B cell (primary cell): ENCODE measurements around the gene SLC27A5. TPM values are rescaled to one million over a fixed set of nuclear protein-coding genes. Genes with fewer than 3 reads are reported as not detected.

Source experiments
- ATAC-seq: fragments of 200-7000 bp; cut with Tn5 transposase; one replicate; pipeline ENCODE4 v1.10.0; 2021; ENCODE audit warnings: low read depth, mild to moderate bottlenecking, moderate number of reproducible peaks, moderate library complexity
- CTCF ChIA-PET: fragments of 350-600 bp; sonication (Branson Sonifier 250); formaldehyde crosslinking; loops from one replicate; lab custom pipeline; 2021; ENCODE audit warnings: antibody characterized with exemption, inconsistent platforms; lab: Charles Lee
- POLR2A ChIA-PET: fragments of 350-600 bp; sonication (Branson Sonifier 250); formaldehyde crosslinking; loops from one replicate; lab custom pipeline; 2021; ENCODE audit warnings: antibody characterized with exemption; lab: Charles Lee
- DNase-seq: peaks from one replicate; pipeline ENCODE4 v3.0.0; 2013
- H2AFZ ChIP-seq: 2 replicates; pipeline ENCODE4 v1.6.1; 2012; ENCODE audit warnings: mild to moderate bottlenecking, low read depth, low read length; ENCODE audit not compliant: insufficient read depth, poor library complexity, severe bottlenecking
- H3K27ac ChIP-seq, 2 donors: 1 replicate in 1 of 2; 2 replicates in 1 of 2; pipeline ENCODE4 v1.5.1; 2012 to 2013; ENCODE audit warnings: low read length in 2 of 2, mild to moderate bottlenecking in 2 of 2, moderate library complexity in 1 of 2
- H3K27me3 ChIP-seq, 4 experiments: fragments of 200-600 bp in 1 of 4; sonication (generic) in 1 of 4; replicated peaks in 1 of 4; 1 replicate in 2 of 4; 2 replicates in 2 of 4; pipeline versions ENCODE4 v1.6.1 to v1.7.0; 2013 to 2016; ENCODE audit warnings: low read length in 3 of 4, mild to moderate bottlenecking in 2 of 4, mixed read lengths in 1 of 4, moderate library complexity in 1 of 4; ENCODE audit not compliant: insufficient read depth in 4 of 4, control insufficient read depth in 3 of 4; ENCODE audit errors: control extremely low read depth in 1 of 4
- H3K36me3 ChIP-seq, 2 experiments: replicated peaks in 1 of 2; 1 replicate in 1 of 2; 2 replicates in 1 of 2; pipeline versions ENCODE4 v1.6.1 to v1.7.1; 2013; ENCODE audit warnings: low read length in 1 of 2; ENCODE audit not compliant: insufficient read depth in 2 of 2, control insufficient read depth in 1 of 2; ENCODE audit errors: control extremely low read depth in 1 of 2, extremely low read depth in 1 of 2
- H3K4me1 ChIP-seq, 2 donors: fragments of 200-600 bp in 1 of 2; sonication (generic) in 1 of 2; 1 replicate in 1 of 2; 2 replicates in 1 of 2; pipeline versions ENCODE4 v1.5.1 to v1.6.1; 2013 to 2017; ENCODE audit warnings: low read length in 2 of 2; ENCODE audit not compliant: control insufficient read depth in 2 of 2, insufficient read depth in 2 of 2
- H3K4me2 ChIP-seq: replicated peaks from 2 replicates; pipeline ENCODE3; 2012; ENCODE audit warnings: mild to moderate bottlenecking, low read depth, low read length; ENCODE audit not compliant: poor library complexity, severe bottlenecking
- H3K4me3 ChIP-seq, 5 experiments: fragments of 200-600 bp in 1 of 5; sonication (generic) in 1 of 5; 1 replicate in 3 of 5; 2 replicates in 2 of 5; pipeline versions ENCODE4 v1.5.1 to v1.7.0; 2011 to 2016; ENCODE audit warnings: low read length in 4 of 5, mild to moderate bottlenecking in 4 of 5, low read depth in 2 of 5, control low read depth in 1 of 5, moderate library complexity in 1 of 5; ENCODE audit not compliant: insufficient read depth in 1 of 5; ENCODE audit errors: control extremely low read depth in 1 of 5, extremely low read depth in 1 of 5
- H3K79me2 ChIP-seq: fragments of 200-600 bp; sonication (generic); one replicate; pipeline ENCODE4 v1.6.0; 2016; ENCODE audit warnings: low read length; ENCODE audit not compliant: control insufficient read depth, insufficient read depth
- H3K9ac ChIP-seq: fragments of 200-600 bp; sonication (generic); 2 replicates; pipeline ENCODE4 v1.6.1; 2017; ENCODE audit warnings: mild to moderate bottlenecking, low read length, moderate library complexity
- H3K9me3 ChIP-seq, 3 donors: one replicate each; pipeline versions ENCODE4 v1.6.1 to v1.7.1; 2013; ENCODE audit warnings: low read length in 2 of 3; ENCODE audit not compliant: control insufficient read depth in 2 of 3, insufficient read depth in 1 of 3; ENCODE audit errors: control extremely low read depth in 1 of 3
- H4K20me1 ChIP-seq: 2 replicates; pipeline ENCODE4 v1.6.0; 2012; ENCODE audit warnings: mild to moderate bottlenecking, low read length; ENCODE audit not compliant: insufficient read depth, control insufficient read depth, poor library complexity, severe bottlenecking
- H3K27ac Mint-ChIP-seq: one replicate; pipeline ENCODE4 v1.8.0; 2021; ENCODE audit warnings: mixed read lengths
- H3K27me3 Mint-ChIP-seq: one replicate; pipeline ENCODE4 v1.8.0; 2021; ENCODE audit warnings: mixed read lengths
- H3K4me1 Mint-ChIP-seq: one replicate; pipeline ENCODE4 v1.8.0; 2021; ENCODE audit warnings: mixed read lengths
- H3K4me3 Mint-ChIP-seq: one replicate; pipeline ENCODE4 v1.8.0; 2021; ENCODE audit warnings: mixed read lengths
- H3K9me3 Mint-ChIP-seq: one replicate; pipeline ENCODE4 v1.8.0; 2022; ENCODE audit warnings: mixed read lengths; ENCODE audit not compliant: insufficient read depth
- EZH2 ChIP-seq: IDR thresholded peaks from 2 replicates; pipeline ENCODE4 v1.6.1; 2012; ENCODE audit warnings: borderline replicate concordance, low read depth, mild to moderate bottlenecking, moderate library complexity, low read length; ENCODE audit not compliant: insufficient read depth, poor library complexity, severe bottlenecking
- WGBS: methylation state at CpG from one replicate; pipeline ENCODE4 v1.1.5; 2013; ENCODE audit warnings: missing lambda C conversion rate; ENCODE audit not compliant: insufficient coverage; 5-methylcytosine and 5-hydroxymethylcytosine counted together
- intact Hi-C: fragments of 100-400 bp; cut with micrococcal nuclease; formaldehyde crosslinking; loops from one replicate; pipeline ENCODE4 v1.10.0; 2022
- polyA plus RNA-seq: library from polyadenylated mRNA; depleted of rRNA; stranded (reverse); fragments of >200 nt; gene quantifications from 2 replicates; pipeline ENCODE4 v1.2.3, GENCODE V29; 2012
- total RNA-seq, 2 donors: library from RNA; stranded (reverse); fragments of 120-200 nt in 1 of 2; gene quantifications; 1 replicate in 1 of 2; 2 replicates in 1 of 2; pipeline versions ENCODE4 v1.2.3 to v1.2.4, GENCODE V29; 2013 to 2022
- TF ChIP-seq, protein P1 (sequence below): fragments of 200-600 bp; IDR thresholded peaks from one replicate; pipeline ENCODE4 v1.8.0; 2022; ENCODE audit warnings: antibody characterized with exemption, mild to moderate bottlenecking

Gene SLC27A5
- total and polyA plus RNA-seq, 2 donors (not counting 1 experiment from before 2014, with no cell fraction given) = 8.9 to 11.8 TPM

DNA sequence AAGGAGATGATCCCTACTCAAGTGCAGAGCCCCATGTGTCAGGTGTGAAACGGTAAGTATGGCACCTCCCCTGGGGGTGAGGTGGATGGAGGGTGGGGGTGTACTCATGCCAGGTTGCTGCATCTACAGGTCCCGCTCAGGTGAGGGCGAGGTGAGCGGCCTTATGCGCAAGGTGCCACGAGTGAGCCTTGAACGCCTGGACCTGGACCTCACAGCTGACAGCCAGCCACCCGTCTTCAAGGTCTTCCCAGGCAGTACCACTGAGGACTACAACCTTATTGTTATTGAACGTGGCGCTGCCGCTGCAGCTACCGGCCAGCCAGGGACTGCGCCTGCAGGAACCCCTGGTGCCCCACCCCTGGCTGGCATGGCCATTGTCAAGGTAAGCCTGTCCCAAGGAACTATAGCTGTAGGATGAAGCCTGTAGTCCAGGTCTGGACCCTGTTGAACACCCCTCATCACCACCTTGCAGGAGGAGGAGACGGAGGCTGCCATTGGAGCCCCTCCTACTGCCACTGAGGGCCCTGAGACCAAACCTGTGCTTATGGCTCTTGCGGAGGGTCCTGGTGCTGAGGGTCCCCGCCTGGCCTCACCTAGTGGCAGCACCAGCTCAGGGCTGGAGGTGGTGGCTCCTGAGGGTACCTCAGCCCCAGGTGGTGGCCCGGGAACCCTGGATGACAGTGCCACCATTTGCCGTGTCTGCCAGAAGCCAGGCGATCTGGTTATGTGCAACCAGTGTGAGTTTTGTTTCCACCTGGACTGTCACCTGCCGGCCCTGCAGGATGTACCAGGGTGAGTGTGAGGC lies 37.3 kb upstream of the SLC27A5 start:
- peaks cover 1 to 73% of the 10 kb centered on the region in 2 experiments for H3K36me3 ChIP-seq
- H3K79me2 ChIP-seq = peaks cover 55% of the 10 kb centered on the region
- no peaks in the 10 kb centered on the region for H3K9me3 Mint-ChIP-seq
- 94% methylated on average over 20 of the region's 20 CpGs for WGBS
- no peaks in the 10 kb centered on the region for H3K27me3 Mint-ChIP-seq
- peaks cover 22 to 32% of the 10 kb centered on the region in 2 donors for H3K4me1 ChIP-seq
- CTCF ChIA-PET = interaction anchor here (1.1 kb wide), 1 partner anchor 29 kb away, joined by 3 read pairs; no protein-coding TSS in a partner anchor
- H3K27ac ChIP-seq = no peak overlapping the region
- intact Hi-C loops = no loop called here
- H2AFZ ChIP-seq = no peak overlapping the region
- H3K4me2 ChIP-seq = no peak overlapping the region
- H4K20me1 ChIP-seq = peaks cover 70% of the 10 kb centered on the region
- no peak overlapping the region for H3K27ac Mint-ChIP-seq
- TF ChIP-seq, protein P1, sequence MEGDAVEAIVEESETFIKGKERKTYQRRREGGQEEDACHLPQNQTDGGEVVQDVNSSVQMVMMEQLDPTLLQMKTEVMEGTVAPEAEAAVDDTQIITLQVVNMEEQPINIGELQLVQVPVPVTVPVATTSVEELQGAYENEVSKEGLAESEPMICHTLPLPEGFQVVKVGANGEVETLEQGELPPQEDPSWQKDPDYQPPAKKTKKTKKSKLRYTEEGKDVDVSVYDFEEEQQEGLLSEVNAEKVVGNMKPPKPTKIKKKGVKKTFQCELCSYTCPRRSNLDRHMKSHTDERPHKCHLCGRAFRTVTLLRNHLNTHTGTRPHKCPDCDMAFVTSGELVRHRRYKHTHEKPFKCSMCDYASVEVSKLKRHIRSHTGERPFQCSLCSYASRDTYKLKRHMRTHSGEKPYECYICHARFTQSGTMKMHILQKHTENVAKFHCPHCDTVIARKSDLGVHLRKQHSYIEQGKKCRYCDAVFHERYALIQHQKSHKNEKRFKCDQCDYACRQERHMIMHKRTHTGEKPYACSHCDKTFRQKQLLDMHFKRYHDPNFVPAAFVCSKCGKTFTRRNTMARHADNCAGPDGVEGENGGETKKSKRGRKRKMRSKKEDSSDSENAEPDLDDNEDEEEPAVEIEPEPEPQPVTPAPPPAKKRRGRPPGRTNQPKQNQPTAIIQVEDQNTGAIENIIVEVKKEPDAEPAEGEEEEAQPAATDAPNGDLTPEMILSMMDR = no peak
- TF ChIP-seq EZH2 = no peak
- H3K9me3 ChIP-seq = no peaks in the 10 kb centered on the region
- no peak overlapping the region for H3K4me3 ChIP-seq
- no peak overlapping the region for H3K4me3 Mint-ChIP-seq
- POLR2A ChIA-PET = no interaction called here
- peak; percentile 30 for DNase-seq
- H3K4me1 Mint-ChIP-seq = peaks cover 33% of the 10 kb centered on the region
- H3K9ac ChIP-seq = no peak overlapping the region
- ATAC-seq = no peak
- no peaks in the 10 kb centered on the region for H3K27me3 ChIP-seq
